ENCODE data around the gene KCTD7.
"Not testable (repeated sequence)": the region's sequence is repeated elsewhere in the genome, so short reads cannot be mapped to it uniquely, and the experiment has no call there.

KCTD7 gene

GRCh38 chr7:66653719-66654274, 25.1 kb downstream of the KCTD7 start:
- not testable (repeated sequence) for DNase-seq (ENCODE audit: low read depth, low spot score)

- peak; percentile 97 for DNase-seq (ENCODE audit: low read depth, low spot score)
These were observed 25.8 kb downstream of the KCTD7 start for GRCh38 chr7:66654275-66655112.

- DNase-seq (ENCODE audit: low read depth, low spot score) = not testable (repeated sequence)
These were observed 26.6 kb downstream of the KCTD7 start for GRCh38 chr7:66655113-66655806.

- not testable (repeated sequence) for DNase-seq (ENCODE audit: low read depth, low spot score)
These were observed 27.3 kb downstream of the KCTD7 start for GRCh38 chr7:66655826-66656485.

GRCh38 chr7:66657798-66658197, 29.1 kb downstream of the KCTD7 start:
- DNase-seq (ENCODE audit: low read depth, low spot score) = no peak

GRCh38 chr7:66662646-66663264, 34.1 kb downstream of the KCTD7 start:
- no peak for DNase-seq (ENCODE audit: low read depth, low spot score)

GRCh38 chr7:66664590-66665293, 36.1 kb downstream of the KCTD7 start:
- DNase-seq (ENCODE audit: low read depth, low spot score) = no peak

GRCh38 chr7:66666313-66666952, 37.8 kb downstream of the KCTD7 start:
- DNase-seq (ENCODE audit: low read depth, low spot score) = no peak

- no peak for DNase-seq (ENCODE audit: low read depth, low spot score)
These were observed 38.5 kb downstream of the KCTD7 start for GRCh38 chr7:66667023-66667728.

- DNase-seq (ENCODE audit: low read depth, low spot score) = no peak
These were observed 39.4 kb downstream of the KCTD7 start for GRCh38 chr7:66668112-66668511.

GRCh38 chr7:66668677-66669076, 40.0 kb downstream of the KCTD7 start:
- DNase-seq (ENCODE audit: low read depth, low spot score) = no peak

GRCh38 chr7:66669088-66669487, 40.4 kb downstream of the KCTD7 start:
- no peak for DNase-seq (ENCODE audit: low read depth, low spot score)

GRCh38 chr7:66669496-66669895, 40.8 kb downstream of the KCTD7 start:
- DNase-seq (ENCODE audit: low read depth, low spot score) = no peak

GRCh38 chr7:66671034-66671433, 42.4 kb downstream of the KCTD7 start:
- DNase-seq (ENCODE audit: low read depth, low spot score) = no peak

GRCh38 chr7:66671486-66671885, 42.8 kb downstream of the KCTD7 start:
- not testable (repeated sequence) for DNase-seq (ENCODE audit: low read depth, low spot score)

- DNase-seq (ENCODE audit: low read depth, low spot score) = not testable (repeated sequence)
These were observed 43.9 kb downstream of the KCTD7 start for GRCh38 chr7:66672432-66673123.

GRCh38 chr7:66673124-66673640, 44.5 kb downstream of the KCTD7 start:
- DNase-seq (ENCODE audit: low read depth, low spot score) = not testable (repeated sequence)

- no peak for DNase-seq (ENCODE audit: low read depth, low spot score)
These were observed 51.1 kb downstream of the KCTD7 start for GRCh38 chr7:66679633-66680244.
